Spleen (tissue), 11 donors: ENCODE measurements around the gene CEP72. TPM values are rescaled to one million over a fixed set of nuclear protein-coding genes. Genes with fewer than 3 reads are reported as not detected.

ENCODE experiments used
- DNase-seq: peaks from one replicate; pipeline ENCODE4 v3.0.0-alpha.2; 2020
- H3K27ac ChIP-seq, 8 donors: fragments of 200-600 bp; sonication (generic) in 7 of 8; 1 replicate in 4 of 8; 2 replicates in 4 of 8; pipeline versions ENCODE4 v1.5.0 to v1.8.0; 2016 to 2021; ENCODE audit warnings: inconsistent platforms in 4 of 8, mild to moderate bottlenecking in 4 of 8, moderate library complexity in 1 of 8
- H3K27me3 ChIP-seq, 7 donors: fragments of 200-600 bp; sonication (generic) in 6 of 7; replicated peaks in 1 of 7; 1 replicate in 4 of 7; 2 replicates in 3 of 7; pipeline versions ENCODE4 v1.5.0 to v1.8.0; 2016 to 2021; ENCODE audit warnings: inconsistent platforms in 3 of 7, mild to moderate bottlenecking in 1 of 7
- H3K36me3 ChIP-seq, 6 donors: fragments of 200-600 bp; sonication (generic) in 5 of 6; 1 replicate in 4 of 6; 2 replicates in 2 of 6; pipeline versions ENCODE4 v1.5.0 to v1.8.0; 2016 to 2021; ENCODE audit warnings: inconsistent platforms in 2 of 6
- H3K4me1 ChIP-seq, 6 donors: fragments of 200-600 bp; sonication (generic) in 5 of 6; 1 replicate in 3 of 6; 2 replicates in 3 of 6; pipeline versions ENCODE4 v1.5.0 to v1.8.0; 2016 to 2021; ENCODE audit warnings: inconsistent platforms in 3 of 6
- H3K4me3 ChIP-seq, 8 donors: fragments of 200-600 bp; sonication (generic) in 7 of 8; 1 replicate in 4 of 8; 2 replicates in 4 of 8; pipeline versions ENCODE4 v1.5.0 to v1.8.0; 2016 to 2021; ENCODE audit warnings: inconsistent platforms in 4 of 8, mild to moderate bottlenecking in 4 of 8, moderate library complexity in 2 of 8
- H3K9me3 ChIP-seq, 8 donors: fragments of 200-600 bp; sonication (generic) in 7 of 8; 1 replicate in 4 of 8; 2 replicates in 4 of 8; pipeline versions ENCODE4 v1.5.0 to v1.8.0; 2016 to 2021; ENCODE audit warnings: inconsistent platforms in 4 of 8
- POLR2A ChIP-seq, 3 donors: fragments of 450-650 bp; IDR thresholded peaks; one replicate each; pipeline ENCODE4 v1.5.1; 2017; ENCODE audit warnings: antibody characterized with exemption in 3 of 3, mild to moderate bottlenecking in 1 of 3
- POLR2AphosphoS5 ChIP-seq, 3 donors: sonication (generic); formaldehyde crosslinking; IDR thresholded peaks; one replicate each; pipeline ENCODE4 v1.5.1; 2017; ENCODE audit warnings: antibody characterized with exemption in 3 of 3
- WGBS, 5 donors: extraction: QIAGEN DNeasy Blood & Tissue Kit in 3 of 5; methylation state at CpG; one replicate each; pipeline versions ENCODE4 v1.1.5 to v1.1.7; 2013 to 2018; 5-methylcytosine and 5-hydroxymethylcytosine counted together
- intact Hi-C: fragments of 100-400 bp; cut with DNase I; formaldehyde crosslinking; loops from one replicate; pipeline ENCODE4 v1.15.0; 2023; ENCODE audit warnings: low total_unique reads
- polyA plus RNA-seq, 3 donors: library from polyadenylated mRNA; stranded (reverse); fragments of 200-250 nt; gene quantifications; one replicate each; pipeline ENCODE4 v1.2.1, GENCODE V29; 2013
- total RNA-seq, 7 donors: library from RNA; depleted of rRNA in 3 of 7; stranded (reverse); fragments of >200 nt in 3 of 7; fragmentation: NEBNext Ultra II Directional in 4 of 7; extraction: Animal tissue kit (Norgen Biotek cat#: 25700) in 4 of 7; gene quantifications; one replicate each; pipeline versions ENCODE4 v1.1.0 to v1.2.1, GENCODE V29; 2016 to 2021
- TF ChIP-seq, protein P1 (sequence below), 11 experiments: fragments of 200-600 bp in 7 of 11; fragments of 450-650 bp in 4 of 11; sonication (generic) in 4 of 11; IDR thresholded peaks in 8 of 11; conservative IDR thresholded peaks in 3 of 11; 1 replicate in 7 of 11; 2 replicates in 4 of 11; pipeline versions ENCODE4 v1.4.0 to v1.8.0; 2016 to 2021; ENCODE audit warnings: antibody characterized with exemption in 11 of 11, inconsistent platforms in 4 of 11, mild to moderate bottlenecking in 1 of 11
- donor health status: healthy with polysubstance abuse.
- donor health status: DM: no; HTN: no; CAD: no; lungs with moderate emphysema.
- donor health status: DM: no; HTN: no; CAD: no.
- donor health status: Bipolar disorder and iron deficiency.
- donor health status: healthy.
- donor health status: DM: no; HTN: no; CAD: no.
- donor health status: DM: yes; HTN: yes; CAD: no.

Gene CEP72
- total and polyA plus RNA-seq, 10 donors = 2.1 to 13.1 (median 9.0) TPM

DNA sequence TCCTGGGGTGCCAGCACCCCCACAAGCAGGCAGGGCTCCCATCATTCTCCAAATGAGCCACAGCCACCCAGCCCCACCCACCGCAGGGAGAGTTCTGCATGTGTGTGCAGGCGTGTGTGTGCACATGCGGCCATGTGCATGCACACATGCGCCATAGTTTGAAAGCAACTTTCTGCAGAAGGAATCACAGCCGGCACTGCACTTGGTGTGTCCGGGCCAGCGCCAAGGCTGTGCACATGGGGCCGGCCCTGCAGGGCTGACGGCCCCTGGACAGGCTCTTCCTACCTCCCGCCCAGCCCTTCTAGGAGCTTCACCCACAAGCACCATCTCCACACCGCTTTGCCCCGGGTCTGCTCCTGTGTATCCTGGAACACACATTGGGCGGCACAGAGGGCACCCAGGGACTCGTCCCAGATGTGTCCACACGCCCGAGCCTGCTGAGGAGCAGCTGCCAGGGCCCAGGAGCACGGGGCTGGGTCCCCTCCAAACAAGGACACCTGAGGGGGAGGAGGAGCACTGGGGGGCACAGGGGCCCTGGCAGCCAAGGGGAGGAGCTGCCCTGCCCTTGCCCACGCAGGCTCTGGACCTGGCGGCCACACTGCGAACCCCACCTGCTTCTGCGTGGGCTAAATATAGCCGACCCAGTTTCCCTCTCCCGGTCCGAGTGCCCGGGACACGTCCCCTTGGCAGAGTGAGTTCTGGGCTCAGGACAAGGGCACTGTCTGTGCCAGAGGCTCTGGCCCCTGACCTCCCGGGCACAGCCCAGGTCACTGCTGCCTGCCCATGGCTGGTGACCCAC is 61.9 kb downstream of the CEP72 start:
- H3K36me3 ChIP-seq = no peaks in the 10 kb centered on the region
- no peaks in the 10 kb centered on the region for H3K9me3 ChIP-seq
- peaks cover 0 to 71% (median 15%) of the 10 kb centered on the region in 7 donors for H3K27me3 ChIP-seq
- DNase-seq = peak; percentile 70
- TF ChIP-seq, protein P1, sequence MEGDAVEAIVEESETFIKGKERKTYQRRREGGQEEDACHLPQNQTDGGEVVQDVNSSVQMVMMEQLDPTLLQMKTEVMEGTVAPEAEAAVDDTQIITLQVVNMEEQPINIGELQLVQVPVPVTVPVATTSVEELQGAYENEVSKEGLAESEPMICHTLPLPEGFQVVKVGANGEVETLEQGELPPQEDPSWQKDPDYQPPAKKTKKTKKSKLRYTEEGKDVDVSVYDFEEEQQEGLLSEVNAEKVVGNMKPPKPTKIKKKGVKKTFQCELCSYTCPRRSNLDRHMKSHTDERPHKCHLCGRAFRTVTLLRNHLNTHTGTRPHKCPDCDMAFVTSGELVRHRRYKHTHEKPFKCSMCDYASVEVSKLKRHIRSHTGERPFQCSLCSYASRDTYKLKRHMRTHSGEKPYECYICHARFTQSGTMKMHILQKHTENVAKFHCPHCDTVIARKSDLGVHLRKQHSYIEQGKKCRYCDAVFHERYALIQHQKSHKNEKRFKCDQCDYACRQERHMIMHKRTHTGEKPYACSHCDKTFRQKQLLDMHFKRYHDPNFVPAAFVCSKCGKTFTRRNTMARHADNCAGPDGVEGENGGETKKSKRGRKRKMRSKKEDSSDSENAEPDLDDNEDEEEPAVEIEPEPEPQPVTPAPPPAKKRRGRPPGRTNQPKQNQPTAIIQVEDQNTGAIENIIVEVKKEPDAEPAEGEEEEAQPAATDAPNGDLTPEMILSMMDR (IDR thresholded peaks at IDR 0.05 in 8 of 11, conservative IDR thresholded peaks at IDR 0.05 in 3 of 11) = no peak
- TF ChIP-seq POLR2A (IDR thresholded peaks at IDR 0.05) = no peak
- TF ChIP-seq POLR2AphosphoS5 (IDR thresholded peaks at IDR 0.05) = no peak
- intact Hi-C loops = no loop called here
- no peak overlapping the region for H3K4me3 ChIP-seq
- H3K27ac ChIP-seq = no peak overlapping the region
- peaks cover 17 to 43% (median 33%) of the 10 kb centered on the region in 6 donors for H3K4me1 ChIP-seq
- WGBS, 5 donors = 66 to 75% (median 73%) methylated on average over 13 to 27 of the region's 27 CpGs

DNA sequence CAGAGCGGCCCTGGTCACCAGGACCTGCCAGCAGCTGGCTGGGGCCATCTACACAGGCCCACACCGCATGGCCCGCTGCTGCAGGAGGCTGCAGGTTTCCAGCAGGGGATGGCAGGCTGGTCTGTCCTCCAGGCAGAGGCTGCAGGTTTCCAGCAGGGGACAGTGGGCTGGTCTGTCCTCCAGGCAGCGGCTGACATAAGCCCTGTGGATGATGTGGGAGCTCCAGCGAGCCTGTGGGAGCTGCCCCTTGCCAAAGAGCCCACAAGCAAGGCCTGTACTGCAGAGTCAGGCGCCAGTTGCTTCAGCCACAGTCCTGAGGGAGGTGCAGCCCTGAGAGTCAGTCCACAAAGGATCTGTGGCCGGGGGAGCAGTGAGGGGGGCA is 62.5 kb downstream of the CEP72 start:
- no peak for DNase-seq
- H3K9me3 ChIP-seq = no peaks in the 10 kb centered on the region
- WGBS, 5 donors = 49 to 70% (median 64%) methylated on average over 5 to 7 of the region's 7 CpGs; no CpG with 5 or more reads in 1 of the 5 donors
- no peak overlapping the region for H3K27ac ChIP-seq
- H3K4me3 ChIP-seq = no peak overlapping the region
- H3K4me1 ChIP-seq = peaks cover 17 to 40% (median 33%) of the 10 kb centered on the region in 6 donors
- H3K36me3 ChIP-seq = no peaks in the 10 kb centered on the region
- intact Hi-C loops = no loop called here
- TF ChIP-seq, protein P1 (IDR thresholded peaks at IDR 0.05 in 8 of 11, conservative IDR thresholded peaks at IDR 0.05 in 3 of 11) = no peak
- TF ChIP-seq POLR2A (IDR thresholded peaks at IDR 0.05) = no peak
- no peak for TF ChIP-seq POLR2AphosphoS5 (IDR thresholded peaks at IDR 0.05)
- H3K27me3 ChIP-seq = peaks cover 0 to 71% (median 15%) of the 10 kb centered on the region in 7 donors

DNA sequence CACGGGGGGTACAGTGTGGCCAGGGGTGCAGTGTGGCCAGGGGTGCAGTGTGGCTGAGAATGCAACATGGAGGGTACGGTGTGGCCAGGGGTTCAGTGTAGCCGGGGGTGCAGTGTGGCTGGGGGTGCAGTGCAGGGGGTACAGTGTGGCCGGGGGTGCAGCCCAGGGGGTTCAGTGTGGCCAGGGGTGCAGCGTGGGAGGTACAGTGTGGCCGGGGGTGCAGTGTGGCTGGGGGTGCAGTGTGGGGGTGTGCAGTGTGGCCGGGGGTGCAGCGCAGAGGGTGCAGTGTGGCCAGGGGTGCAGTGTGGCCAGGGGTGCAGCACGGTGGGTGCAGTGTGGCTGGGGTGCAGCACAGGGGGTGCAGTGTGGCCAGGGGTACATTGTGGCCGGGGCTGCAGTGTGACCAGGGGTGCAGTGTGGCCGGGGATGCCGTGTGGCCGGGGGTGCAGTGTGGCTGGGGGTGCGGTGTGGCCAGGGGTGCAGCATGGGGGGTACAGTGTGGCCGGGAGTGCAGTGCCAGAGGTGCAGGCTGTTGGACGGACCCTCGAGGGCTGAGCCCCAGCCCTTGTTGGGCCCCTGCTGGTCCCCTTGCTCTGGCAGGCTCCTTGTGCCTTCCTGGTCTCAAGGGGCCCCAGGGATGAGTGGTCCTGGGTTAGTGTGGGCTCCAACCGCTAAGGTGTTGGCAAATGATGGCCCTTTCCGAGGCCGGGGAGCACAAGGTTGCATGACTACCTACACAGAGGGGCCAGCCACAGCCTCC is 63.2 kb downstream of the CEP72 start:
- intact Hi-C loops = no loop called here
- 67 to 95% (median 79%) methylated on average over 18 to 20 of the region's 20 CpGs for WGBS, 5 donors
- H3K4me1 ChIP-seq = peaks cover 17 to 40% (median 33%) of the 10 kb centered on the region in 6 donors
- H3K27ac ChIP-seq = no peak overlapping the region
- peak; percentile 64 for DNase-seq
- H3K4me3 ChIP-seq = no peak overlapping the region
- no peaks in the 10 kb centered on the region for H3K9me3 ChIP-seq
- peaks cover 0 to 66% (median 15%) of the 10 kb centered on the region in 7 donors for H3K27me3 ChIP-seq
- no peaks in the 10 kb centered on the region for H3K36me3 ChIP-seq
- TF ChIP-seq, protein P1 (IDR thresholded peaks at IDR 0.05 in 8 of 11, conservative IDR thresholded peaks at IDR 0.05 in 3 of 11) = no peak
- TF ChIP-seq POLR2AphosphoS5 (IDR thresholded peaks at IDR 0.05) (no peak), POLR2A (IDR thresholded peaks at IDR 0.05) (no peak)
